K562 (cell line): ENCODE data around the gene NR1H3. TPM values are rescaled to one million over a fixed set of nuclear protein-coding genes. Genes with fewer than 3 reads are reported as not detected.
A peak's percentile ranks its signal among the peaks of the same experiment; 100 is the strongest.

ENCODE experiments used
- ATAC-seq: fragments of 200-7000 bp; cut with Tn5 transposase; 3 replicates; pipeline ENCODE4 v1.9.1; 2020; ENCODE audit warnings: moderate library complexity
- BruUV-seq: library from RNA; stranded (reverse); fragments of 400-500 nt; replicated peaks from 2 replicates; lab custom pipeline; 2021; lab: Mats Ljungman, UMichigan
- CTCF ChIA-PET: fragments of 300-600 bp; formaldehyde crosslinking; extraction: SDS; loops from one replicate; lab custom pipeline; 2021; ENCODE audit warnings: low intra/inter-chr PET ratio; lab: Yijun Ruan, JAX
- POLR2A ChIA-PET: fragments of 300-600, 350-650 bp; sonication (Branson Sonifier 250); formaldehyde crosslinking; extraction: SDS; loops from one replicate; lab custom pipeline; 2021; ENCODE audit warnings: antibody characterized with exemption, inconsistent platforms; lab: Yijun Ruan, JAX
- DNase-seq, 4 experiments: peaks; one replicate each; pipeline versions ENCODE4 v3.0.0 to v3.0.0-alpha.2; 2011 to 2018; ENCODE audit warnings: low spot score in 3 of 4, mixed read lengths in 3 of 4; ENCODE audit errors: extremely low read depth in 1 of 4
- FAIRE-seq: peaks from 2 replicates; lab custom pipeline; 2011; peaks lifted over from hg19 to GRCh38; lab: Jason Lieb, UNC
- H2AFZ ChIP-seq: 2 replicates; pipeline ENCODE4 v1.6.0; 2011; ENCODE audit warnings: low read depth, low read length, control low read depth, inconsistent platforms
- H3K27ac ChIP-seq: fragments of 200-600 bp; 3 replicates; pipeline ENCODE4 v1.8.0; 2011; ENCODE audit warnings: low read depth, mild to moderate bottlenecking, control low read depth, inconsistent platforms, low read length, moderate library complexity, mixed read lengths; ENCODE audit errors: extremely low read depth
- H3K27me3 ChIP-seq, 2 experiments: fragments of 300-600 bp in 1 of 2; 2 replicates in 1 of 2; 3 replicates in 1 of 2; pipeline versions ENCODE4 v1.6.0 to v1.8.0; 2011; ENCODE audit warnings: inconsistent platforms in 2 of 2, low read length in 2 of 2, mild to moderate bottlenecking in 1 of 2, mixed read lengths in 1 of 2, moderate library complexity in 1 of 2; ENCODE audit not compliant: control insufficient read depth in 2 of 2, insufficient read depth in 2 of 2
- H3K36me3 ChIP-seq: fragments of 300-600 bp; 3 replicates; pipeline ENCODE4 v1.8.0; 2011; ENCODE audit warnings: mild to moderate bottlenecking, low read length, inconsistent platforms; ENCODE audit not compliant: control insufficient read depth, insufficient read depth
- H3K4me1 ChIP-seq, 2 experiments: fragments of 200-600 bp in 1 of 2; replicated peaks in 1 of 2; 2 replicates in 1 of 2; 3 replicates in 1 of 2; pipeline versions ENCODE4 v1.5.1 to v1.8.0; 2011; ENCODE audit warnings: inconsistent platforms in 2 of 2, low read length in 2 of 2, mild to moderate bottlenecking in 1 of 2, mixed read lengths in 1 of 2, moderate library complexity in 1 of 2; ENCODE audit not compliant: control insufficient read depth in 2 of 2, insufficient read depth in 2 of 2
- H3K4me2 ChIP-seq: 2 replicates; pipeline ENCODE4 v1.6.1; 2011; ENCODE audit warnings: low read length, control low read depth, inconsistent platforms, mixed read lengths; ENCODE audit not compliant: insufficient read depth
- H3K4me3 ChIP-seq: fragments of 200-600 bp; sonication (generic), shearing (Covaris generic); 2 replicates; pipeline ENCODE4 v1.5.1; 2016; ENCODE audit warnings: control low read depth, inconsistent platforms
- H3K79me2 ChIP-seq: fragments of 200-600 bp; 3 replicates; pipeline ENCODE4 v1.8.0; 2011; ENCODE audit warnings: low read length, inconsistent platforms; ENCODE audit not compliant: control insufficient read depth, insufficient read depth
- H3K9ac ChIP-seq, 2 experiments: 2 replicates each; pipeline versions ENCODE4 v1.6.0 to v1.6.1; 2011; ENCODE audit warnings: low read depth in 2 of 2, low read length in 2 of 2, control low read depth in 1 of 2, inconsistent platforms in 1 of 2, mild to moderate bottlenecking in 1 of 2, mixed read lengths in 1 of 2; ENCODE audit not compliant: insufficient read depth in 1 of 2
- H3K9me1 ChIP-seq: one replicate; pipeline ENCODE4 v1.6.0; 2011; ENCODE audit warnings: inconsistent platforms, mild to moderate bottlenecking, low read length, moderate library complexity; ENCODE audit not compliant: control insufficient read depth, insufficient read depth
- H3K9me3 ChIP-seq: replicated peaks from 2 replicates; pipeline ENCODE4 v1.5.1; 2011; ENCODE audit warnings: low read depth, low read length, inconsistent platforms; ENCODE audit not compliant: control insufficient read depth, insufficient read depth
- H4K20me1 ChIP-seq: replicated peaks from 2 replicates; pipeline ENCODE4 v1.6.1; 2011; ENCODE audit warnings: low read length, inconsistent platforms, mixed read lengths; ENCODE audit not compliant: control insufficient read depth, insufficient read depth
- GATAD2A ChIP-seq: fragments of 450-650 bp; IDR thresholded peaks from 2 replicates; pipeline ENCODE4 v1.6.1; 2017
- MECOM ChIP-seq: fragments of 250-450 bp; sonication (Bioruptor Pico); IDR thresholded peaks from 2 replicates; pipeline ENCODE4 v1.8.0; 2022; ENCODE audit warnings: inconsistent platforms
- PHF20 ChIP-seq: fragments of 450-650 bp; IDR thresholded peaks from 2 replicates; pipeline ENCODE4 v1.6.1; 2018; ENCODE audit not compliant: partially characterized antibody
- WGBS: fragments of 100-300 bp; shearing (Covaris generic); methylation state at CpG from one replicate; pipeline ENCODE4 v1.1.6; 2016; ENCODE audit warnings: low coverage, mixed read lengths; ENCODE audit not compliant: insufficient coverage; ENCODE audit errors: missing lambda C conversion rate; 5-methylcytosine and 5-hydroxymethylcytosine counted together
- in situ Hi-C: fragments of 300-500 bp; cut with MboI; formaldehyde crosslinking; loops from 4 replicates; pipeline ENCODE4 v1.15.0; 2018; ENCODE audit warnings: inconsistent platforms, mixed read lengths
- intact Hi-C: fragments of 100-400 bp; cut with micrococcal nuclease; formaldehyde crosslinking; loops from 2 replicates; pipeline ENCODE4 v1.14.2; 2022
- polyA plus RNA-seq, 8 experiments: library from polyadenylated mRNA; depleted of rRNA in 4 of 8; stranded (reverse) in 5 of 8; unstranded in 3 of 8; fragments of >200 nt; fragmentation: Nextera tagmentation in 2 of 8; fragmentation: Illumina TruSeq in 1 of 8; extraction: Ambion mirVana in 2 of 8; extraction: Trizol in 1 of 8; gene quantifications; 2 replicates each; pipeline versions ENCODE4 v1.2.1 to v1.2.3, GENCODE V29; 2011 to 2014; ENCODE audit warnings: inconsistent platforms in 1 of 8, missing spikeins in 1 of 8
- total RNA-seq, 7 experiments: library from RNA; depleted of rRNA in 6 of 7; stranded (reverse); fragments of >200 nt in 6 of 7; fragmentation: Illumina TruSeq in 2 of 7; extraction: Trizol in 2 of 7; gene quantifications; 2 replicates each; pipeline versions ENCODE4 v1.2.1 to v1.2.3, GENCODE V29; 2011 to 2021; ENCODE audit warnings: low replicate concordance in 1 of 7
- TF ChIP-seq, protein P1 (sequence below): fragments of 450-650 bp; formaldehyde crosslinking; IDR thresholded peaks from 2 replicates; pipeline ENCODE4 v1.4.0; 2020; ENCODE audit warnings: mild to moderate bottlenecking, moderate library complexity
- TF ChIP-seq, protein P2 (sequence below): fragments of 250-450 bp; sonication (Bioruptor Pico); IDR thresholded peaks from 2 replicates; pipeline ENCODE4 v1.9.0; 2021; ENCODE audit warnings: mild to moderate bottlenecking, inconsistent platforms
- TF ChIP-seq, protein P3 (sequence below): sonication (generic); formaldehyde crosslinking; IDR thresholded peaks from 2 replicates; pipeline ENCODE4 v1.9.0; 2022; ENCODE audit warnings: mild to moderate bottlenecking, missing genetic modification reagents
- TF ChIP-seq, protein P4 (sequence below), 2 experiments: fragments of 200-800 bp in 1 of 2; sonication (Bioruptor generic) in 1 of 2; sonication (generic) in 1 of 2; formaldehyde crosslinking in 1 of 2; IDR thresholded peaks in 1 of 2; conservative IDR thresholded peaks in 1 of 2; 2 replicates each; pipeline versions ENCODE4 v1.5.0 to v1.6.1; 2016 to 2020; ENCODE audit warnings: missing compliant biosample characterization in 1 of 2, missing genetic modification characterization in 1 of 2, missing genetic modification reagents in 1 of 2

Gene NR1H3
- total and polyA plus RNA-seq, 9 of the 15 experiments (the other 6 are each of a cell fraction or from before 2014, with no cell fraction given): 8.2 to 26.0 (median 11.9) TPM

DNA sequence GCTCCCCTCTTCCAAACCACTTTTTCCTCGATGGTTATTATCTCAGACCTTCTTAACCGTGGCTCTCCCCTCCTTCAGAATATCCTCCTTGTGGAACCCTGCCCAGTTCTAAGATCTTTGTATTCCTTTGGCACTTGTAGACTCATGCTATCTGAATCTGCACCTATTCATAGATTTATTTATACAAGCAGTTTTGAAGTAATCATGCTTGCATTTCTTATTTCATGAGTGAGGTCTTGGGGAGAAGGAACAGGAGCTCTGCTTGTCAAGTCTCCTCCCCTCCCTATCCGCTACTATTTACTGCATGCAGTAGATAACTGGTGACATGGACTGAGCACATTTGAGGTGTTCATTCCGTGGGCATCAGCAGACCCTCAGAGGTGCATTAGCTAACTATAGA is 6.7 kb downstream of the NR1H3 start:
- ATAC-seq (no peak), DNase-seq (peak in 1 of 4 experiments; percentile 55), FAIRE-seq (peak; percentile 23)
- ChIA-PET CTCF (no interaction called here), POLR2A (interaction anchor here (1.2 to 1.9 kb wide), 4 partner anchors 12 to 81 kb away, joined by 3 to 6 read pairs (median 4); partner anchors contain the start of gene ACP2)
- Histone ChIP-seq H3K9me1 (peaks cover 5% of the 10 kb centered on the region), H3K27me3 (no peaks in the 10 kb centered on the region), H3K79me2 (no peaks in the 10 kb centered on the region), H3K4me3 (no peak overlapping the region), H3K36me3 (peaks cover 6% of the 10 kb centered on the region; the same call in 2 of the 3 replicates), H3K4me2 (peak overlapping the region; percentile 21; the same call in 1 of the 2 replicates), H3K4me1 (peaks cover 43 to 49% of the 10 kb centered on the region in 2 experiments), H3K27ac (peak overlapping the region; percentile 71), H3K9me3 (no peaks in the 10 kb centered on the region), H4K20me1 (no peaks in the 10 kb centered on the region), H2AFZ (peak overlapping the region; percentile 65), H3K9ac (peak overlapping the region in 1 of 2 experiments; percentile 18; a peak in 2 of 4 replicates)
- no TSS peak for BruUV-seq
- 6% methylated on average over 4 of the region's 4 CpGs for WGBS
- intact Hi-C loops: no loop called here
- in situ Hi-C loops: no loop called here
- TF ChIP-seq, protein P1, sequence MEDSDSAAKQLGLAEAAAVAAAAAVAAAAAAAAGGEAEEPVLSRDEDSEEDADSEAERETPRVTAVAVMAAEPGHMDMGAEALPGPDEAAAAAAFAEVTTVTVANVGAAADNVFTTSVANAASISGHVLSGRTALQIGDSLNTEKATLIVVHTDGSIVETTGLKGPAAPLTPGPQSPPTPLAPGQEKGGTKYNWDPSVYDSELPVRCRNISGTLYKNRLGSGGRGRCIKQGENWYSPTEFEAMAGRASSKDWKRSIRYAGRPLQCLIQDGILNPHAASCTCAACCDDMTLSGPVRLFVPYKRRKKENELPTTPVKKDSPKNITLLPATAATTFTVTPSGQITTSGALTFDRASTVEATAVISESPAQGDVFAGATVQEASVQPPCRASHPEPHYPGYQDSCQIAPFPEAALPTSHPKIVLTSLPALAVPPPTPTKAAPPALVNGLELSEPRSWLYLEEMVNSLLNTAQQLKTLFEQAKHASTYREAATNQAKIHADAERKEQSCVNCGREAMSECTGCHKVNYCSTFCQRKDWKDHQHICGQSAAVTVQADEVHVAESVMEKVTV (CRISPR knock-in tag): no peak
- TF ChIP-seq, protein P2, sequence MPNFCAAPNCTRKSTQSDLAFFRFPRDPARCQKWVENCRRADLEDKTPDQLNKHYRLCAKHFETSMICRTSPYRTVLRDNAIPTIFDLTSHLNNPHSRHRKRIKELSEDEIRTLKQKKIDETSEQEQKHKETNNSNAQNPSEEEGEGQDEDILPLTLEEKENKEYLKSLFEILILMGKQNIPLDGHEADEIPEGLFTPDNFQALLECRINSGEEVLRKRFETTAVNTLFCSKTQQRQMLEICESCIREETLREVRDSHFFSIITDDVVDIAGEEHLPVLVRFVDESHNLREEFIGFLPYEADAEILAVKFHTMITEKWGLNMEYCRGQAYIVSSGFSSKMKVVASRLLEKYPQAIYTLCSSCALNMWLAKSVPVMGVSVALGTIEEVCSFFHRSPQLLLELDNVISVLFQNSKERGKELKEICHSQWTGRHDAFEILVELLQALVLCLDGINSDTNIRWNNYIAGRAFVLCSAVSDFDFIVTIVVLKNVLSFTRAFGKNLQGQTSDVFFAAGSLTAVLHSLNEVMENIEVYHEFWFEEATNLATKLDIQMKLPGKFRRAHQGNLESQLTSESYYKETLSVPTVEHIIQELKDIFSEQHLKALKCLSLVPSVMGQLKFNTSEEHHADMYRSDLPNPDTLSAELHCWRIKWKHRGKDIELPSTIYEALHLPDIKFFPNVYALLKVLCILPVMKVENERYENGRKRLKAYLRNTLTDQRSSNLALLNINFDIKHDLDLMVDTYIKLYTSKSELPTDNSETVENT (CRISPR knock-in tag): no peak
- TF ChIP-seq MECOM (CRISPR knock-in tag) (0 out of 2 replicates have a peak, but pooled peaks have one; percentile 9), GATAD2A (no peak), PHF20 (no peak)
- TF ChIP-seq, protein P3, sequence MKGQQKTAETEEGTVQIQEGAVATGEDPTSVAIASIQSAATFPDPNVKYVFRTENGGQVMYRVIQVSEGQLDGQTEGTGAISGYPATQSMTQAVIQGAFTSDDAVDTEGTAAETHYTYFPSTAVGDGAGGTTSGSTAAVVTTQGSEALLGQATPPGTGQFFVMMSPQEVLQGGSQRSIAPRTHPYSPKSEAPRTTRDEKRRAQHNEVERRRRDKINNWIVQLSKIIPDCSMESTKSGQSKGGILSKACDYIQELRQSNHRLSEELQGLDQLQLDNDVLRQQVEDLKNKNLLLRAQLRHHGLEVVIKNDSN (CRISPR knock-in tag): 0 out of 2 replicates have a peak, but pooled peaks have one; percentile 5
- TF ChIP-seq, protein P4, sequence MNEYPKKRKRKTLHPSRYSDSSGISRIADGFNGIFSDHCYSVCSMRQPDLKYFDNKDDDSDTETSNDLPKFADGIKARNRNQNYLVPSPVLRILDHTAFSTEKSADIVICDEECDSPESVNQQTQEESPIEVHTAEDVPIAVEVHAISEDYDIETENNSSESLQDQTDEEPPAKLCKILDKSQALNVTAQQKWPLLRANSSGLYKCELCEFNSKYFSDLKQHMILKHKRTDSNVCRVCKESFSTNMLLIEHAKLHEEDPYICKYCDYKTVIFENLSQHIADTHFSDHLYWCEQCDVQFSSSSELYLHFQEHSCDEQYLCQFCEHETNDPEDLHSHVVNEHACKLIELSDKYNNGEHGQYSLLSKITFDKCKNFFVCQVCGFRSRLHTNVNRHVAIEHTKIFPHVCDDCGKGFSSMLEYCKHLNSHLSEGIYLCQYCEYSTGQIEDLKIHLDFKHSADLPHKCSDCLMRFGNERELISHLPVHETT (CRISPR knock-in tag; conservative IDR thresholded peaks at IDR 0.05 in 1 of 2, IDR thresholded peaks at IDR 0.05 in 1 of 2): peak in 1 of 2 experiments; percentile 41; a peak in 2 of 4 replicates
